Testis (tissue), 2 donors: ENCODE measurements around the gene P2RX6.

Experiments used
- POLR2A ChIP-seq: fragments of 450-650 bp; IDR thresholded peaks from one replicate; pipeline ENCODE4 v1.6.1; 2017; ENCODE audit warnings: antibody characterized with exemption, mild to moderate bottlenecking, moderate library complexity
- TF ChIP-seq, protein P1 (sequence below), 3 experiments: fragments of 450-650 bp in 2 of 3; fragments of 200-600 bp in 1 of 3; sonication (generic) in 1 of 3; IDR thresholded peaks; one replicate each; pipeline ENCODE4 v1.5.1; 2016 to 2019; ENCODE audit warnings: antibody characterized with exemption in 3 of 3, mild to moderate bottlenecking in 2 of 3, moderate library complexity in 1 of 3

GRCh38 chr22:21009638-21010425 is 5.1 kb upstream of the P2RX6 start:
- TF ChIP-seq, protein P1, sequence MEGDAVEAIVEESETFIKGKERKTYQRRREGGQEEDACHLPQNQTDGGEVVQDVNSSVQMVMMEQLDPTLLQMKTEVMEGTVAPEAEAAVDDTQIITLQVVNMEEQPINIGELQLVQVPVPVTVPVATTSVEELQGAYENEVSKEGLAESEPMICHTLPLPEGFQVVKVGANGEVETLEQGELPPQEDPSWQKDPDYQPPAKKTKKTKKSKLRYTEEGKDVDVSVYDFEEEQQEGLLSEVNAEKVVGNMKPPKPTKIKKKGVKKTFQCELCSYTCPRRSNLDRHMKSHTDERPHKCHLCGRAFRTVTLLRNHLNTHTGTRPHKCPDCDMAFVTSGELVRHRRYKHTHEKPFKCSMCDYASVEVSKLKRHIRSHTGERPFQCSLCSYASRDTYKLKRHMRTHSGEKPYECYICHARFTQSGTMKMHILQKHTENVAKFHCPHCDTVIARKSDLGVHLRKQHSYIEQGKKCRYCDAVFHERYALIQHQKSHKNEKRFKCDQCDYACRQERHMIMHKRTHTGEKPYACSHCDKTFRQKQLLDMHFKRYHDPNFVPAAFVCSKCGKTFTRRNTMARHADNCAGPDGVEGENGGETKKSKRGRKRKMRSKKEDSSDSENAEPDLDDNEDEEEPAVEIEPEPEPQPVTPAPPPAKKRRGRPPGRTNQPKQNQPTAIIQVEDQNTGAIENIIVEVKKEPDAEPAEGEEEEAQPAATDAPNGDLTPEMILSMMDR (IDR thresholded peaks at IDR 0.05), result no peak
- no peak for TF ChIP-seq POLR2A
